Measurements from ENCODE around the gene GPC5. TPM values are rescaled to one million over a fixed set of nuclear protein-coding genes. Genes with fewer than 3 reads are reported as not detected.

GPC5 gene
- total RNA-seq, 2 experiments from 2014 or later = 2.4 TPM; not detected in 1

DNA sequence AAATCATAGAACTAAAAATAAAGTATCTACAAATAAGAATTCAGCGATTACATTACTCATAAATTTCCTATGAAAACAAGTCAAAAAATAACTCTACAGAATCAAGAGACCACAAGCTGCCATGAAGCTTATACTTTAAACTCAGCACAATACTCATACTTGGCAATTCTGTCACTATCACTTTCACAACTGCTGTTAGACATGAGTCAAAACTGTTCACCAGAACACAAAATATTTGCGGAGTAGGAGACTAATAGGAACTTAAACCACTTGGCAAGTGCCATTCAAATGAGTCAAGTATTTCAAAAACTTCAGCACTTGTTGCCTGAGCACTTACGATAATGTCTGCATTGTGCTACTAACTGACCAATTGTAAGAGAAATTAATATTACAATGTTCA lies 1440.4 kb downstream of the GPC5 start:
- TF ChIP-seq, protein P1, sequence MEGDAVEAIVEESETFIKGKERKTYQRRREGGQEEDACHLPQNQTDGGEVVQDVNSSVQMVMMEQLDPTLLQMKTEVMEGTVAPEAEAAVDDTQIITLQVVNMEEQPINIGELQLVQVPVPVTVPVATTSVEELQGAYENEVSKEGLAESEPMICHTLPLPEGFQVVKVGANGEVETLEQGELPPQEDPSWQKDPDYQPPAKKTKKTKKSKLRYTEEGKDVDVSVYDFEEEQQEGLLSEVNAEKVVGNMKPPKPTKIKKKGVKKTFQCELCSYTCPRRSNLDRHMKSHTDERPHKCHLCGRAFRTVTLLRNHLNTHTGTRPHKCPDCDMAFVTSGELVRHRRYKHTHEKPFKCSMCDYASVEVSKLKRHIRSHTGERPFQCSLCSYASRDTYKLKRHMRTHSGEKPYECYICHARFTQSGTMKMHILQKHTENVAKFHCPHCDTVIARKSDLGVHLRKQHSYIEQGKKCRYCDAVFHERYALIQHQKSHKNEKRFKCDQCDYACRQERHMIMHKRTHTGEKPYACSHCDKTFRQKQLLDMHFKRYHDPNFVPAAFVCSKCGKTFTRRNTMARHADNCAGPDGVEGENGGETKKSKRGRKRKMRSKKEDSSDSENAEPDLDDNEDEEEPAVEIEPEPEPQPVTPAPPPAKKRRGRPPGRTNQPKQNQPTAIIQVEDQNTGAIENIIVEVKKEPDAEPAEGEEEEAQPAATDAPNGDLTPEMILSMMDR (conservative IDR thresholded peaks at IDR 0.05; ENCODE audit: low read length) = no peak
- no peak for TF ChIP-seq EZH2phosphoT487 (IDR thresholded peaks at IDR 0.05; ENCODE audit: borderline replicate concordance, low read depth, low read length)
- no peak overlapping the region for H3K4me2 ChIP-seq (ENCODE audit: low read length)
- H3K9me3 ChIP-seq (ENCODE audit: low read length) = no peaks in the 10 kb centered on the region
- H3K4me3 ChIP-seq (ENCODE audit: low read depth, low read length, poor library complexity, severe bottlenecking) = no peak overlapping the region
- no peaks in the 10 kb centered on the region for H3K79me2 ChIP-seq (ENCODE audit: insufficient read depth, low read depth, low read length)
- H2AFZ ChIP-seq (ENCODE audit: low read length) = no peak overlapping the region
- CTCF ChIA-PET (ENCODE audit: unreplicated experiment) = no interaction called here
- no peaks in the 10 kb centered on the region for H3K9me2 ChIP-seq (ENCODE audit: insufficient read depth, low read length)
- no peak overlapping the region for H3K27ac ChIP-seq (ENCODE audit: low read depth, low read length, poor library complexity, severe bottlenecking)
- no peaks in the 10 kb centered on the region for H3K36me3 ChIP-seq (ENCODE audit: insufficient read depth, low read length)
- no peaks in the 10 kb centered on the region for H3K4me1 ChIP-seq (ENCODE audit: insufficient read depth, low read length, poor library complexity, severe bottlenecking)
- intact Hi-C loops (cut with micrococcal nuclease; ENCODE audit: unreplicated experiment) = no loop called here
- BruUV-seq (replicated peaks) = no TSS peak
- DNase-seq (ENCODE audit: low spot score) = no peak
- H4K20me1 ChIP-seq (ENCODE audit: insufficient read depth, low read length) = no peaks in the 10 kb centered on the region
- POLR2A ChIA-PET = no interaction called here

DNA sequence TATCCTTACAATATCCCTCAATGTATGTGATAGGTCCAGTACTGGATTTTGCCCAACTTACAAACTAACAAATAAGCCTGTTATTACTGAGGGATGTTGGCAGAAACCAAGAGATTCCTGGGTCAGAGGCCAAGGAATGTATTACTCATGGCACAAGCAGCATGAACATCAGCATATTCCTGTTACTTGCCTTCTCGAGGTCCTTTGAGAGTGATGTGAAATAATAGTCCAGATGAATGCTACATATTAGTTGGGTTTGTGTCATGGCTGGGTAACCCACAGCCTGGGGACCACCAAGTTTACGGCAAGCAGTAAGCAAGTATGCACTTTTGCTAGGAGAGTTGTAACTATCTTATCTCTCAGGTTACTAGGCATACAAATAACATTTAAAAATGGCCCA lies 1443.7 kb downstream of the GPC5 start:
- no peak overlapping the region for H3K27ac ChIP-seq (ENCODE audit: low read depth, low read length, poor library complexity, severe bottlenecking)
- intact Hi-C loops (cut with micrococcal nuclease; ENCODE audit: unreplicated experiment) = no loop called here
- H3K4me2 ChIP-seq (ENCODE audit: low read length) = no peak overlapping the region
- no peaks in the 10 kb centered on the region for H3K9me2 ChIP-seq (ENCODE audit: insufficient read depth, low read length)
- TF ChIP-seq, protein P1 (conservative IDR thresholded peaks at IDR 0.05; ENCODE audit: low read length) = no peak
- no peak for TF ChIP-seq EZH2phosphoT487 (IDR thresholded peaks at IDR 0.05; ENCODE audit: borderline replicate concordance, low read depth, low read length)
- no peaks in the 10 kb centered on the region for H3K79me2 ChIP-seq (ENCODE audit: insufficient read depth, low read depth, low read length)
- ChIA-PET CTCF (ENCODE audit: unreplicated experiment) (no interaction called here), POLR2A (no interaction called here)
- no peak for DNase-seq (ENCODE audit: low spot score)
- H3K9me3 ChIP-seq (ENCODE audit: low read length) = no peaks in the 10 kb centered on the region
- H2AFZ ChIP-seq (ENCODE audit: low read length) = no peak overlapping the region
- no peaks in the 10 kb centered on the region for H3K36me3 ChIP-seq (ENCODE audit: insufficient read depth, low read length)
- no peaks in the 10 kb centered on the region for H3K4me1 ChIP-seq (ENCODE audit: insufficient read depth, low read length, poor library complexity, severe bottlenecking)
- BruUV-seq (replicated peaks) = no TSS peak
- no peak overlapping the region for H3K4me3 ChIP-seq (ENCODE audit: low read depth, low read length, poor library complexity, severe bottlenecking)
- H4K20me1 ChIP-seq (ENCODE audit: insufficient read depth, low read length) = no peaks in the 10 kb centered on the region

DNA sequence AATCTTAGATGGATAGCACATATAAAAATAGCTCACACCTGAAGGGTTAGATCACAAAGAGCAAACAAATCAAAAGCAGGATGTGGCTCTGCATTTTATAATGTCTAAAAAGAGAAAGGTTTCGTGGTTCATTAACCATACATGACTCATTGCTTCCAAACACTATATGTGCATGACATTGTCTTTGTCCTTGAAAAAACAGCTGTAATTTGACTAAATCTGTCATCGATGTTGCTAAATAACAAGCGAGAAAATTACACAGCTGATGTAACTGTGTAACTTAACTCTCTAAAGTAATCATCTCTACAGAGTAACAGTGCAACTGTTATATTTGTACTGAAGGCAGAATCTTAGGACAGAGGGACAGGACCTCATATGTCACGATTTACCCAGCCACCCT lies 1445.1 kb downstream of the GPC5 start:
- ChIA-PET CTCF (ENCODE audit: unreplicated experiment) (no interaction called here), POLR2A (no interaction called here)
- Histone ChIP-seq H3K9me2 (ENCODE audit: insufficient read depth, low read length) (no peaks in the 10 kb centered on the region), H2AFZ (ENCODE audit: low read length) (no peak overlapping the region), H3K4me1 (ENCODE audit: insufficient read depth, low read length, poor library complexity, severe bottlenecking) (no peaks in the 10 kb centered on the region), H3K9me3 (ENCODE audit: low read length) (no peaks in the 10 kb centered on the region), H4K20me1 (ENCODE audit: insufficient read depth, low read length) (no peaks in the 10 kb centered on the region), H3K4me3 (ENCODE audit: low read depth, low read length, poor library complexity, severe bottlenecking) (no peak overlapping the region), H3K4me2 (ENCODE audit: low read length) (no peak overlapping the region), H3K27ac (ENCODE audit: low read depth, low read length, poor library complexity, severe bottlenecking) (no peak overlapping the region), H3K79me2 (ENCODE audit: insufficient read depth, low read depth, low read length) (no peaks in the 10 kb centered on the region), H3K36me3 (ENCODE audit: insufficient read depth, low read length) (no peaks in the 10 kb centered on the region)
- no TSS peak for BruUV-seq (replicated peaks)
- TF ChIP-seq EZH2phosphoT487 (IDR thresholded peaks at IDR 0.05; ENCODE audit: borderline replicate concordance, low read depth, low read length) = no peak
- TF ChIP-seq, protein P1 (conservative IDR thresholded peaks at IDR 0.05; ENCODE audit: low read length) = no peak
- DNase-seq (ENCODE audit: low spot score) = no peak
- intact Hi-C loops (cut with micrococcal nuclease; ENCODE audit: unreplicated experiment) = no loop called here

Data from OCI-LY7 (cell line).